K562 (cell line): Measurements from ENCODE around the gene ILDR1. TPM values are rescaled to one million over a fixed set of nuclear protein-coding genes. Genes with fewer than 3 reads are reported as not detected.

Source experiments
- ATAC-seq: fragments of 200-7000 bp; cut with Tn5 transposase; 3 replicates; pipeline ENCODE4 v1.9.1; 2020; ENCODE audit warnings: moderate library complexity
- BruUV-seq: library from RNA; stranded (reverse); fragments of 400-500 nt; replicated peaks from 2 replicates; lab custom pipeline; 2021; lab: Mats Ljungman, UMichigan
- CTCF ChIA-PET: fragments of 300-600 bp; formaldehyde crosslinking; extraction: SDS; loops from one replicate; lab custom pipeline; 2021; ENCODE audit warnings: low intra/inter-chr PET ratio; lab: Yijun Ruan, JAX
- POLR2A ChIA-PET: fragments of 300-600, 350-650 bp; sonication (Branson Sonifier 250); formaldehyde crosslinking; extraction: SDS; loops from one replicate; lab custom pipeline; 2021; ENCODE audit warnings: antibody characterized with exemption, inconsistent platforms; lab: Yijun Ruan, JAX
- DNase-seq, 4 experiments: peaks; one replicate each; pipeline versions ENCODE4 v3.0.0 to v3.0.0-alpha.2; 2011 to 2018; ENCODE audit warnings: low spot score in 3 of 4, mixed read lengths in 3 of 4; ENCODE audit errors: extremely low read depth in 1 of 4
- FAIRE-seq: peaks from 2 replicates; lab custom pipeline; 2011; peaks lifted over from hg19 to GRCh38; lab: Jason Lieb, UNC
- H2AFZ ChIP-seq: 2 replicates; pipeline ENCODE4 v1.6.0; 2011; ENCODE audit warnings: low read depth, low read length, control low read depth, inconsistent platforms
- H3K27ac ChIP-seq: fragments of 200-600 bp; 3 replicates; pipeline ENCODE4 v1.8.0; 2011; ENCODE audit warnings: low read depth, mild to moderate bottlenecking, control low read depth, inconsistent platforms, low read length, moderate library complexity, mixed read lengths; ENCODE audit errors: extremely low read depth
- H3K27me3 ChIP-seq, 2 experiments: fragments of 300-600 bp in 1 of 2; 2 replicates in 1 of 2; 3 replicates in 1 of 2; pipeline versions ENCODE4 v1.6.0 to v1.8.0; 2011; ENCODE audit warnings: inconsistent platforms in 2 of 2, low read length in 2 of 2, mild to moderate bottlenecking in 1 of 2, mixed read lengths in 1 of 2, moderate library complexity in 1 of 2; ENCODE audit not compliant: control insufficient read depth in 2 of 2, insufficient read depth in 2 of 2
- H3K36me3 ChIP-seq: fragments of 300-600 bp; 3 replicates; pipeline ENCODE4 v1.8.0; 2011; ENCODE audit warnings: mild to moderate bottlenecking, low read length, inconsistent platforms; ENCODE audit not compliant: control insufficient read depth, insufficient read depth
- H3K4me1 ChIP-seq, 2 experiments: fragments of 200-600 bp in 1 of 2; replicated peaks in 1 of 2; 2 replicates in 1 of 2; 3 replicates in 1 of 2; pipeline versions ENCODE4 v1.5.1 to v1.8.0; 2011; ENCODE audit warnings: inconsistent platforms in 2 of 2, low read length in 2 of 2, mild to moderate bottlenecking in 1 of 2, mixed read lengths in 1 of 2, moderate library complexity in 1 of 2; ENCODE audit not compliant: control insufficient read depth in 2 of 2, insufficient read depth in 2 of 2
- H3K4me2 ChIP-seq: 2 replicates; pipeline ENCODE4 v1.6.1; 2011; ENCODE audit warnings: low read length, control low read depth, inconsistent platforms, mixed read lengths; ENCODE audit not compliant: insufficient read depth
- H3K4me3 ChIP-seq: fragments of 200-600 bp; sonication (generic), shearing (Covaris generic); 2 replicates; pipeline ENCODE4 v1.5.1; 2016; ENCODE audit warnings: control low read depth, inconsistent platforms
- H3K79me2 ChIP-seq: fragments of 200-600 bp; 3 replicates; pipeline ENCODE4 v1.8.0; 2011; ENCODE audit warnings: low read length, inconsistent platforms; ENCODE audit not compliant: control insufficient read depth, insufficient read depth
- H3K9ac ChIP-seq, 2 experiments: 2 replicates each; pipeline versions ENCODE4 v1.6.0 to v1.6.1; 2011; ENCODE audit warnings: low read depth in 2 of 2, low read length in 2 of 2, control low read depth in 1 of 2, inconsistent platforms in 1 of 2, mild to moderate bottlenecking in 1 of 2, mixed read lengths in 1 of 2; ENCODE audit not compliant: insufficient read depth in 1 of 2
- H3K9me1 ChIP-seq: one replicate; pipeline ENCODE4 v1.6.0; 2011; ENCODE audit warnings: inconsistent platforms, mild to moderate bottlenecking, low read length, moderate library complexity; ENCODE audit not compliant: control insufficient read depth, insufficient read depth
- H3K9me3 ChIP-seq: replicated peaks from 2 replicates; pipeline ENCODE4 v1.5.1; 2011; ENCODE audit warnings: low read depth, low read length, inconsistent platforms; ENCODE audit not compliant: control insufficient read depth, insufficient read depth
- H4K20me1 ChIP-seq: replicated peaks from 2 replicates; pipeline ENCODE4 v1.6.1; 2011; ENCODE audit warnings: low read length, inconsistent platforms, mixed read lengths; ENCODE audit not compliant: control insufficient read depth, insufficient read depth
- FIP1L1 ChIP-seq: fragments of 200-400 bp; formaldehyde crosslinking; IDR thresholded peaks from 2 replicates; pipeline ENCODE4 v1.6.1; 2018; ENCODE audit warnings: mild to moderate bottlenecking, low read depth, low read length; ENCODE audit not compliant: poor library complexity, severe bottlenecking
- GATAD2B ChIP-seq: fragments of 450-650 bp; IDR thresholded peaks from 2 replicates; pipeline ENCODE4 v1.6.1; 2017; ENCODE audit warnings: mild to moderate bottlenecking, borderline replicate concordance
- HSF4 ChIP-seq: fragments of 250-450 bp; sonication (Bioruptor Pico); IDR thresholded peaks from 2 replicates; pipeline ENCODE4 v2.1.2; 2022; ENCODE audit warnings: mild to moderate bottlenecking, moderate library complexity, borderline replicate concordance
- NFE2 ChIP-seq: IDR thresholded peaks from 2 replicates; pipeline ENCODE4 v1.6.1; 2014; ENCODE audit warnings: antibody characterized with exemption, low read depth
- NFE2L1 ChIP-seq: fragments of 450-650 bp; IDR thresholded peaks from 2 replicates; pipeline ENCODE4 v1.6.1; 2016; ENCODE audit warnings: missing genetic modification characterization, low read depth, mild to moderate bottlenecking, missing compliant biosample characterization, moderate library complexity, borderline replicate concordance
- PATZ1 ChIP-seq: fragments of 250-450 bp; sonication (Bioruptor Pico); IDR thresholded peaks from 2 replicates; pipeline ENCODE4 v1.5.0; 2020; ENCODE audit warnings: mild to moderate bottlenecking, borderline replicate concordance
- PHB ChIP-seq: fragments of 250-450 bp; sonication (Bioruptor Pico); IDR thresholded peaks from 2 replicates; pipeline ENCODE4 v1.5.0; 2021
- RBM14 ChIP-seq: fragments of 200-400 bp; formaldehyde crosslinking; IDR thresholded peaks from 2 replicates; pipeline ENCODE4 v1.6.1; 2018; ENCODE audit warnings: low read depth, mild to moderate bottlenecking, low read length, moderate library complexity, borderline replicate concordance; ENCODE audit not compliant: insufficient read depth
- ZNF407 ChIP-seq: fragments of 450-650 bp; IDR thresholded peaks from 2 replicates; pipeline ENCODE4 v1.6.1; 2016; ENCODE audit warnings: low read depth
- ZNF76 ChIP-seq: fragments of 250-450 bp; sonication (Bioruptor Pico); IDR thresholded peaks from 2 replicates; pipeline ENCODE4 v1.4.0; 2020; ENCODE audit warnings: mild to moderate bottlenecking, moderate library complexity, borderline replicate concordance
- ZNF764 ChIP-seq: fragments of 250-450 bp; sonication (Bioruptor Pico); IDR thresholded peaks from 2 replicates; pipeline ENCODE4 v1.4.0; 2020; ENCODE audit warnings: low read depth, mild to moderate bottlenecking, moderate library complexity
- WGBS: fragments of 100-300 bp; shearing (Covaris generic); methylation state at CpG from one replicate; pipeline ENCODE4 v1.1.6; 2016; ENCODE audit warnings: low coverage, mixed read lengths; ENCODE audit not compliant: insufficient coverage; ENCODE audit errors: missing lambda C conversion rate; 5-methylcytosine and 5-hydroxymethylcytosine counted together
- in situ Hi-C: fragments of 300-500 bp; cut with MboI; formaldehyde crosslinking; loops from 4 replicates; pipeline ENCODE4 v1.15.0; 2018; ENCODE audit warnings: inconsistent platforms, mixed read lengths
- intact Hi-C: fragments of 100-400 bp; cut with micrococcal nuclease; formaldehyde crosslinking; loops from 2 replicates; pipeline ENCODE4 v1.14.2; 2022
- polyA plus RNA-seq, 8 experiments: library from polyadenylated mRNA; depleted of rRNA in 4 of 8; stranded (reverse) in 5 of 8; unstranded in 3 of 8; fragments of >200 nt; fragmentation: Nextera tagmentation in 2 of 8; fragmentation: Illumina TruSeq in 1 of 8; extraction: Ambion mirVana in 2 of 8; extraction: Trizol in 1 of 8; gene quantifications; 2 replicates each; pipeline versions ENCODE4 v1.2.1 to v1.2.3, GENCODE V29; 2011 to 2014; ENCODE audit warnings: inconsistent platforms in 1 of 8, missing spikeins in 1 of 8
- total RNA-seq, 7 experiments: library from RNA; depleted of rRNA in 6 of 7; stranded (reverse); fragments of >200 nt in 6 of 7; fragmentation: Illumina TruSeq in 2 of 7; extraction: Trizol in 2 of 7; gene quantifications; 2 replicates each; pipeline versions ENCODE4 v1.2.1 to v1.2.3, GENCODE V29; 2011 to 2021; ENCODE audit warnings: low replicate concordance in 1 of 7

ILDR1 gene
- total and polyA plus RNA-seq, 9 of the 15 experiments (the other 6 are each of a cell fraction or from before 2014, with no cell fraction given), result 0.04 TPM; not detected in 8

GRCh38 chr3:121997372-121997771, 24.7 kb downstream of the ILDR1 start:
- no peak overlapping the region for H3K9ac ChIP-seq
- ATAC-seq, result no peak
- H3K27me3 ChIP-seq, result no peaks in the 10 kb centered on the region; a peak in 1 of 5 replicates
- H3K9me1 ChIP-seq, result no peaks in the 10 kb centered on the region
- intact Hi-C loops (loop anchor here (10.0 kb wide), 2 partner anchors 113 to 143 kb away; no protein-coding TSS in a partner anchor), in situ Hi-C loops (no loop called here)
- no peaks in the 10 kb centered on the region for H3K9me3 ChIP-seq
- DNase-seq, result no peak
- BruUV-seq, result no TSS peak
- H2AFZ ChIP-seq, result no peak overlapping the region
- H3K27ac ChIP-seq, result no peak overlapping the region
- POLR2A ChIA-PET, result no interaction called here
- H3K79me2 ChIP-seq, result no peaks in the 10 kb centered on the region
- H4K20me1 ChIP-seq, result no peaks in the 10 kb centered on the region
- H3K36me3 ChIP-seq, result no peaks in the 10 kb centered on the region
- FAIRE-seq, result no peak
- WGBS, result 0% methylated on average over 2 of the region's 2 CpGs
- no peak overlapping the region for H3K4me3 ChIP-seq
- no peak overlapping the region for H3K4me2 ChIP-seq
- peaks cover 0 to 5% of the 10 kb centered on the region in 2 experiments; a peak in 1 of 5 replicates for H3K4me1 ChIP-seq
- CTCF ChIA-PET, result no interaction called here
- TF ChIP-seq GATAD2B (no peak), FIP1L1 (no peak), NFE2 (no peak), ZNF76 (CRISPR knock-in tag) (no peak), ZNF764 (CRISPR knock-in tag) (no peak), RBM14 (no peak), PHB (CRISPR knock-in tag) (no peak), ZNF407 (no peak), HSF4 (CRISPR knock-in tag) (no peak), PATZ1 (CRISPR knock-in tag) (no peak), NFE2L1 (tag) (no peak)
